ENCODE results near the gene NADK.
"Not testable (repeated sequence)": the region's sequence is repeated elsewhere in the genome, so short reads cannot be mapped to it uniquely, and the experiment has no call there.

Gene NADK

DNA sequence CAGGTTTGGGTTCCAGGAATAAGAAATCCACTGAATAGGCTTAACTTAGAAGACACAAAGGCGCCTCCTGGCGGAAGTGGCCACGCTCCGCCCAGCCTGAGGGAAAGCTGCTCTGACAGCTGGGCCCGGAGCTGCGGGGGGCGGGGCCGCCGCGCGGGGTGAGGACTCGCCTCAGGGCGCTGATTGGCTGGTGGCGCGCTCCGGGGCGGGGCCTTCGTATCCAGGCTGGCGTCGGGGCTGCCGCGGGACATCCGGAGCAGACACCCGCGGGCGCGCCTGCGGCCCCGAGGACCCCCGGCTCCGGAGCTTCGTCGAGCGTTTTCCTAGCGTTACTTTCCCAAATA, 31.7 kb downstream of the NADK start:
- not testable (repeated sequence) for DNase-seq (ENCODE audit: low read depth)

DNA sequence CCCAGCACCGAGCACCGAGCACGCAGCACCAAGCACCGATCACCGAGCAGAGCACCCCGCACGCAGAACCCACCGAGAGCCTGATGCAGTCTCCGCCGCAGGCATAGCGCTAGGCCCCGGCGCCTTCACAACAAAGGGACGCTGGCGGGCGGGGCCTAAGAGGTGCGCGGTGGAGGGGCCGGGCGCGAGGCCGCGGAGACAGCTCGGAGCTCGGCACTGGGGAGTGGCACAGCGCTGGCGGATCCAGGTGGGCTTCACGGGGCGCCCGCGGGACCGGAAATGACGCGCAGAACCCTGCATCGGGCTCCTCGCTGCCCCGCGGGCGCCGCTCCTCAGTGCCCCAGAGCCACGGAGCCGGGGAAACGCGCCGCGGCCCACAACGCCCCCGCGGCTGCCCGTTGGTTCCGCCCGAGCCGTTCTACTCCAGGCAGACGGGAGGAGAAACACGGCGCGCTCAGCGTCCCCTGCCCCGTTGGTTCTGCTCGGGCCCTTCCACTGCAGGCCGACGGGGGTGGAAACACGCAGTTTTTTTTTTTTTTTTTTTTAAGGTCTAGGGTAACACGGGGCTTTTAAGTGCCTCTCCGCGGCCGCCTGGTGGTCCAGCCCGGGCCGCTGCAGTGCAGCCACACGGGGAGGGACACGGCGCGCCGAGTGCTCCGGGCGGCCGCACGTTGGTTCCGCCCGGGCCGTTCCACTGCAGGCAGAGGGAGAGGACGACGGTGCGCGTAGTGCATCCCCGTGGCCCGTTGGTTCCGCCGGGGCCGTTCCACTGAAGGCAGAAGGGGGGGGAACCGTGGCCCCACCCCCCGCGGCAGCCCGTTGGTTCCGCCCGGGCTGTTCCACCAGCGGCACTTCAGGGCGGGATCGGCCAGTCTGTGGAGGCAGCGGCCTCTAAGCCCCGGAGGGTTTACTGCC, 32.4 kb downstream of the NADK start:
- peak; percentile 76 for DNase-seq (ENCODE audit: low read depth)

DNA sequence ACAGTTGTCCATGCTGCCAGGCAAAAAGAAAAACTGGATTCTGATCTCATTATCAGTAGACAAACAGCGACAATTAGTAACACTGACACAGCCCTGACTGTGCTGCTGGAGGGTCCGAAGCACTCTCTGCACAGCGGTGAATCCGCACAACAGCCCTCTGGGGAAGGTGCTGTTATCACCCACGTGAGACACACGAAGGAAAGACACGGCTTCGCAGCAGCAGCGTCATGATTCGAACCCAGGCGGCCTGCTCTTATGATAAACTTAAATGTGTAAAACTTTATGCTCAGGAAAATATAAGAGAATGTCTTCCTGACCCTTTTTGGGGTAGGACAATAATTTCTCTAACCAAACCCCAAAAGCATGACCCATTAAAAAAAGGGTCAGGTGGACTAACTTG, 35.7 kb downstream of the NADK start:
- not testable (repeated sequence) for DNase-seq (ENCODE audit: low read depth)

- DNase-seq (ENCODE audit: low read depth), result peak; percentile 99
Measured at GRCh38 chr1:1741013-1741412, 37.3 kb downstream of the NADK start.

- DNase-seq (ENCODE audit: low read depth), result not testable (repeated sequence)
Measured at GRCh38 chr1:1738799-1739337, 39.4 kb downstream of the NADK start.

- DNase-seq (ENCODE audit: low read depth), result not testable (repeated sequence)
Measured at GRCh38 chr1:1737675-1738590, 40.3 kb downstream of the NADK start.

DNA sequence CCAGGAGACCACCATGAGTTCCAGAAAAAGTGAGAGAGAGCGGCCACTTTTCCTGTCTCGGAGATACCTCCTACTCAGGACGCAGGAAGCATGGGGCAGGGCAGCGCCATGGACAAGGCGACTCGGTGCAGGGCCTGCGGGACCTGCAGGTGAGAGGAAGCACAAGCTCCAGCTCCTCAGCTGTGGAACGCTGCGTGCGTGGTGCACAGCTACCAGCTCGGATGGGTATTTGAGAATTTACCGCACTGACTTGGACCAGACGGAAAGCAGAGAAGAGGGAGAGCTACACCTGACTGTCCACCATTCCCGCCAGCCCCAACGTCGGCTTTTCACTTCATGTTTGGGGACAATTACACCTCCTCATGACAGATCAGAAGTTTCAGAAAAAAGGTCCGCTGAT, 45.9 kb downstream of the NADK start:
- no peak for DNase-seq (ENCODE audit: low read depth)

GRCh38 chr1:1730870-1731269, 47.4 kb downstream of the NADK start:
- no peak for DNase-seq (ENCODE audit: low read depth)

DNA sequence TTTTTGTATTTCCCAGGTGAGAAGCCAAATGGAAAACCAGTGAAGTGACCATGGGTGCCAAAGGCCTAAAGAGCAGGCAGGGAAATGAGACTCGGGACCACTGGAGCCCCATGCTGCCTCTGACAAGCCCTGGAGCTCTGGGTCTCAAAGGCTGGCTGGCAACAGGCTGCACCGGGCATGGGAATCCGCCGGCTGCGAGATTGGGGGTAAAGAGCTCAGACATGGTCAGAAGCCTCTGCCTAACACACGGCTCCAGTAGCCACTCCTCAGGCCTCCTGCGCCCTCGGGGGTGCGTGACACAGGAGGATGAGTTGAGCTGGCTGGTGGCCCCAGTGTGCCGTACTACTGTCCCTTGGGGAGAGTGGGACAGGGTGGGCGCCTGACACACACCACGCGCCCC, 48.0 kb downstream of the NADK start:
- DNase-seq (ENCODE audit: low read depth), result not testable (repeated sequence)

DNA sequence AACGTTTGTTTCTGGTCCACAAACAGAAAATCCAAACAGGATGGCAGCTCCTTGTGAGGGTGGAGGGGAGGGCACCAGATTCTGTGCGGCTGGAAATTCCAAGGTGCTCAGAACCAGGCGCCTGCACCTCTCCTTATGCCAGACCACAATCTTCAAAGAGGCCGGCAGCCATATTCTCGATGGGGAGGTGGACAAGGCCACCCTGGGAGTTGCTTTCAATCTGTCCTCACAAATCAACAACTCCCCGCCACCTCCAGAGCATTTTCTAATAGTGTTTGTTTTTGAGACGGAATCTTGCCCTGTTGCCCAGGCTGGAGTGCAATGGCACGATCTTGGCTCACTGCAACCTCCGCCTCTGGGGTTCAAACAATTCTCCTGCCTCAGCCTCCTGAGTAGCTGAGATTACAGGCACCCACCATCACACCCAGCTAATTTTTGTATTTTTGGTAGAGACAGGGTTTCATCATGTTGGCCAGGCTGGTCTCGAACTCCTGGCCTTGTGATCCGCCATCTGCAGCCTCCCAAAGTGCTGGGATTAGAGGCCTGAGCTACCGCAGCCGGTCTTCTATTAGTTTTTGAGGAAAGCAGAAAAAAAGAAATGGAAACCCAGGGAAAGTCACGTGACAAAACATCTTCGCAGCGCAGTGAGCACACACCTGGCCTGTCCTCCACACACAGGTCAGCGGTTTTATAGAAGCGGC, 49.0 kb downstream of the NADK start:
- not testable (repeated sequence) for DNase-seq (ENCODE audit: low read depth)

- DNase-seq (ENCODE audit: low read depth), result peak; percentile 88
Measured at GRCh38 chr1:1728308-1729005, 49.8 kb downstream of the NADK start.

GRCh38 chr1:1727131-1727651, 51.1 kb downstream of the NADK start:
- DNase-seq (ENCODE audit: low read depth), result peak; percentile 59

DNA sequence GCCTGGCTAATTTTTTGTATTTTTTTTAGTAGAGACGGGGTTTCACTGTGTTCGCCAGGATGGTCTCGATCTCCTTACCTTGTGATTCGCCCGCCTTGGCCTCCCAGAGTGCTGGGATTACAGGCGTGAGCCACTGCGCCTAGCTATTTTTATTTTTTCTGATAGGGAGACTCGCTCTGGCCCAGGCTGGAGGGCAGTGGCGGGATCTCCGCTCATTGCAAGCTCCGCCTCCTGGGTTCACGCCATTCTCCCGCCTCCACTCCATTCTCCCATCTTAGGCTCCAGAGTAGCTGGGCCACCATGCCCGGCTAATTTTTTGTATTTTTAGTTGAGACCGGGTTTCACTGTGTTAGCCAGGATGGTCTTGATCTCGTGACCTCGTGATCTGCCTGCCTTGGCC, 52.2 kb downstream of the NADK start:
- not testable (repeated sequence) for DNase-seq (ENCODE audit: low read depth)

DNA sequence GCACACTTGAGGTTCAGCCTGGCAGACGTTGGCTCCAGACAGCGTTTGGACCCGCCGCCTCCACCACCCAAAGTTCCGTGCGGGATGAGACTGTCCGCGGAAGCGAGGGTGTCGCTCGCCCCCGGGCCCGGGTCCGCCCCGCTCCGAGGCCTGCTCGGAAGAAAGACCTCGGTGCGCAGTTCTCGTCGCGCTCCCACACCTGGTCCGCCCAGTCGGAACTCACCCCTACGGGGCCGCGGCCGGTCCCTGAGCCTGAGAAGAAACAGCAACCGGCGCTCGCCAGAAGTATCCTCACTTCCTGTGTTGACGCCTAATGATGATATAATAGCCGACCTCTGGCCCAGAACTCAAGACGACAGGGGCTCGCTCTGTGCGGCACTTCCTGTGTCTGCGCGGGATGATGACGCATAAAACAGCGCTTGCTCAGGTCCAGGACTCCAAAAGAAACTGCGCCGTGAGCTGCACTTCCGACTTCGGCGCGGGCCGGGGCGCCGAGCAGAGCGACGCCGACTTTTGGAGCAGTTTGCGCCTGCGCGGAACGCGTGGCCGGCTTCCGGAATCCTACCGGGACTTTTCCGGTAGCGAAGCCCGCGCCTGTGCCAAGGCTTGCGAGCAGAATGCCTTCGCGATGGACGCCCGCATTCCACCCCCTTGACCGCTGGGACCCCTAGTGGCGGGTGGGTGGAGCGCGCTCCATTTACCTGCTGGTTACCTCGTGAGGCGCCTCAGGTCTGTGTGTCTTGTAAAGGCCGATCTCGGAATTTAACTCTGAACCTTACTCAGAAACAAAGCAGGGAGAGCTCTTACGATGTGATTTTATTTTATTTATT, 54.0 kb downstream of the NADK start, which contains the start of gene CDK11A:
Gene CDK11A (minus strand): TSS at position 323 of the 830 bp plus-strand sequence. CDS start 1,539 bp downstream, outside the sequence.
- DNase-seq (ENCODE audit: low read depth), result peak; percentile 100

DNA sequence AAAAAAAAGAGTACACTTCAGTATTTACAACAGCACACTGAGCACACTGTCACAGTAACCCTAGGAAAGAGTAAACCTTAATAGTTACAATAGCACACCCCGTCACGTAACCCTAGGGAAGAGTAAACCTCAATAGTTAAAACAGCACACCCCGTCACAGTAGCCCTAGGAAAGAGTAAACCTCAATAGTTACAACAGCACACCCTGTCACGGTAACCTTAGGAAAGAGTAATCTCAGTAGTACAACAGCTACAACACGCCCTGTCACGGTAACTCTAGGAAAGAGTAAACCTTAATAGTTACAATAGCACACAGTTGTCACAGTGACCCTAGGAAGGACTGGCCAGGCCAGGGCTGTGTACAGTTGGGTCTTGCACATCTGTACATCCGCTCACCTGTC, 57.1 kb downstream of the NADK start:
- DNase-seq (ENCODE audit: low read depth), result no peak

- DNase-seq (ENCODE audit: low read depth), result not testable (repeated sequence)
Measured at GRCh38 chr1:1715109-1715883, 63.0 kb downstream of the NADK start.

DNA sequence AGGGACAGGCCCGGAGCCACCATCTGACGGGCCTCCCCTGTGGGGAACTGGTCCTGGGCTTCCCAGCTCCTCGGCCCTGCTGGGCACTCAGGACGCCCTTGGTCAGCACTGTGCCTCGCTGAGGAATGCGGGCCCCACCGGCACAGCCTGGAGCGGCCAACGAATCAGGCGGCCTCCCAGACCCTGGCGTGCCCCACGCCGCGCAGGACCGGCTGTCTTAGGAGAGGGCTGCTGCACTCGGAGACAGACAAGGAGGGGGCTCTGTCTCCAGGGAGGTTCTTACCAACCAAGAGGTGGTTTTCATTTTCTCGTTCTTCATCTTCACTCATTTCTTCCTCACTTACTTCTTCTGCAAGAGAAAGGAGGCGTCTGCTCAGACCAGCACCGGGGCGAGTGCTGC, 70.4 kb downstream of the NADK start:
- not testable (repeated sequence) for DNase-seq (ENCODE audit: low read depth)

DNA sequence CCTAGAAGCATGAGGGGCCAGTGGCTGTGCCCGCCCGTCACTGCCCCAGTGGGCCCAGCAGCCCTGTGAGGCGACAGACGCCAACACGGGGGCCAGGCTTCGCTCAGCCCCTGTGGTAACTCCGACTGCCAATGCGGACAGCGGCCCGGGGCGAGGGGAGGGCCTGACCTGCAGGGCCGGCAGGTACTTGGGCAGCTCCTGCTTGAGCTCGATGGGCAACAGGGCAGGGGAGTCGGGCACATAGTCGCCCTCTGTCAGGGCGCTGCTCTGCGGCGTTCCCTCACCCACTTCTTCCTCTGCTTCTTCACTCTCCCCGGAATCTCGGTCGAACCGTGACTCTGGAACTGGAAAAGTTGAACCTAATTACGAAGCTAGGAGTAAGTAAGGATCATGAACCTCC, 71.0 kb downstream of the NADK start:
- DNase-seq (ENCODE audit: low read depth), result not testable (repeated sequence)

- DNase-seq (ENCODE audit: low read depth), result not testable (repeated sequence)
Measured at GRCh38 chr1:1705623-1706022, 72.6 kb downstream of the NADK start.
